ENCODE data around the gene ZNF746. TPM values are rescaled to one million over a fixed set of nuclear protein-coding genes. Genes with fewer than 3 reads are reported as not detected.
A peak's percentile ranks its signal among the peaks of the same experiment; 100 is the strongest.

The ZNF746 gene
- total and polyA plus RNA-seq, 2 of the 13 experiments (the other 11 are each of a cell fraction or from before 2014, with no cell fraction given) = 3.8 to 8.1 TPM

GRCh38 chr7:149497467-149498261, at the start of gene ZNF746 (continued):
- no peak for TF ChIP-seq ZBTB43 (CRISPR knock-in tag; conservative IDR thresholded peaks at IDR 0.05)
- TF ChIP-seq GABPA (IDR thresholded peaks at IDR 0.05; ENCODE audit: low read depth, low read length) = no peak
- no peak for TF ChIP-seq GABPA (CRISPR knock-in tag; IDR thresholded peaks at IDR 0.05; ENCODE audit: low read depth)
- peak; percentile 39; the same call in 1 of the 2 replicates for TF ChIP-seq PRMT3 (CRISPR knock-in tag; IDR thresholded peaks at IDR 0.05; ENCODE audit: borderline replicate concordance, low read depth)
- peak; percentile 61; the same call in 1 of the 2 replicates for TF ChIP-seq HBP1 (CRISPR knock-in tag; IDR thresholded peaks at IDR 0.05; ENCODE audit: low read depth)
- peak; percentile 76 for TF ChIP-seq CTCF (CRISPR knock-in tag; IDR thresholded peaks at IDR 0.05)
- TF ChIP-seq DRAP1 (CRISPR knock-in tag; IDR thresholded peaks at IDR 0.05) = no peak
- TF ChIP-seq SP4 (CRISPR knock-in tag; IDR thresholded peaks at IDR 0.05) = peak; percentile 28
- no peak for TF ChIP-seq BCLAF1 (IDR thresholded peaks at IDR 0.05)
- no peak for TF ChIP-seq NRL (CRISPR knock-in tag; IDR thresholded peaks at IDR 0.05; ENCODE audit: borderline replicate concordance)
- TF ChIP-seq TEAD3 (CRISPR knock-in tag; optimal IDR thresholded peaks at IDR 0.05; ENCODE audit: borderline replicate concordance) = no peak
- peak; percentile 57; the same call in 1 of the 2 replicates for TF ChIP-seq MAX (IDR thresholded peaks at IDR 0.05)
- no peak for TF ChIP-seq PAWR (CRISPR knock-in tag; IDR thresholded peaks at IDR 0.05; ENCODE audit: borderline replicate concordance)
- TF ChIP-seq UBTF (CRISPR knock-in tag; IDR thresholded peaks at IDR 0.05) = peak; percentile 71; the same call in 1 of the 2 replicates
- no peak for TF ChIP-seq ZFYVE20 (CRISPR knock-in tag; IDR thresholded peaks at IDR 0.05; ENCODE audit: borderline replicate concordance, low read depth)
- no peak for TF ChIP-seq HOXA5 (CRISPR knock-in tag; IDR thresholded peaks at IDR 0.05)
- no peak for TF ChIP-seq ZBTB3 (CRISPR knock-in tag; IDR thresholded peaks at IDR 0.05; ENCODE audit: borderline replicate concordance, low read depth)
- no peak for TF ChIP-seq PCBP1 (IDR thresholded peaks at IDR 0.05; ENCODE audit: borderline replicate concordance, low read depth, low read length)
